ENCODE data around the gene FCHSD2.
"Not testable (repeated sequence)": the region's sequence is repeated elsewhere in the genome, so short reads cannot be mapped to it uniquely, and the experiment has no call there.

FCHSD2 gene

GRCh38 chr11:72918851-72919250, 223.3 kb downstream of the FCHSD2 start:
- no peak for DNase-seq

DNA sequence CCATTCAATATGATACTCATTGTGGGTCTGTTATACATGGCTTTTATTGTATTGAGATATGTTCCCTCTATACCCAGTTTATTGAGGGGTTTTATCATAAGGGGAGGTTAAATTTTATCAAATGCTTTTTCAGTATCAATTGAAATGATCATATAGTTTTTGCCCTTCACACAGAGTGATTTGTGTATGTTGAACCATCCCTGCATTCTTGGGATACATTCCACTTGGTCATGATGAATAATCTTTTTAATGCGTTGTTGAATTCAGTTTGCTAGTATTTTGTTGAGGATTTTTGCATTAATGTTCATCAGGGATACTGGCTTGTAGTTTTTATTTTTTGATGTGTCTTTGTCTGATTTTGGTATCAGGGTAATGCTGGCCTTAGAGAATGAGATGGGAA, 229.9 kb downstream of the FCHSD2 start:
- no peak for DNase-seq

DNA sequence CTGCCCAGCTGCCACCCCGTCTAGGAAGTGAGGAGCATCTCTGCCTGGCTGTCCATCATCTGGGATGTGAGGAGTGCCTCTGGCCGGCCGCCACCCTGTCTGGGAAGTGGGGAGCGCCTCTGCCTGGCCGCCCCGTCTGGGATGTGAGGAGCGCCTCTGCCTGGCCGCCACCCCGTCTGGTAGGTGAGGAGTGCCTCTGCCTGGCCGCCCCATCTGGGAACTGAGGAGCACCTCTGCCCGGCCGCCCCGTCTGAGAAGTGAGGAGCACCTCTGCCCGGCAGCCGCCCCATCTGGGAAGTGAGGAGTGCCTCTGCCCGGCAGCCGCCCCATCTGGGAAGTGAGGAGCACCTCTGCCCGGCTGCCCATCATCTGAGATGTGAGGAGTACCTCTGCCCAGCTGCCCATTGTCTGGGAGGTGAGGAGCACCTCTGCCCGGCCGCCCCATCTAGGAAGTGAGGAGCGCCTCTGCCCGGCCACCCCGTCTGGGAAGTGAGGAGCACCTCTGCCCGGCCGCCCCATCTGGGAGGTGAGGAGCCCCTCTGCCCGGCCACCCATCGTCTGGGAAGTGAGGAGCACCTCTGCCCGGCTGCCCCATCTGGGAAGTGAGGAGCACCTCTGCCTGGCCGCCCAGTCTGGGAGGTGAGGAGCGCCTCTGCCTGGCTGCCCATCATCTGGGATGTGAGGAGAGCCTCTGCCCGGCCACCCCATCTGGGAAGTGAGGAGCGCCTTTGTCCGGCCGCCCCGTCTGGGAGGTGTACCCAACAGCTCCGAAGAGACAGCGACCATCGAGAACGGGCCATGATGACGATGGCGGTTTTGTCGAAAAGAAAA, 232.3 kb downstream of the FCHSD2 start:
- not testable (repeated sequence) for DNase-seq

- no peak for DNase-seq
Measured at GRCh38 chr11:72908032-72908676, 234.0 kb downstream of the FCHSD2 start.

GRCh38 chr11:72904016-72904415, 238.1 kb downstream of the FCHSD2 start:
- DNase-seq = no peak

- DNase-seq = no peak
Measured at GRCh38 chr11:72901374-72901773, 240.7 kb downstream of the FCHSD2 start.

DNA sequence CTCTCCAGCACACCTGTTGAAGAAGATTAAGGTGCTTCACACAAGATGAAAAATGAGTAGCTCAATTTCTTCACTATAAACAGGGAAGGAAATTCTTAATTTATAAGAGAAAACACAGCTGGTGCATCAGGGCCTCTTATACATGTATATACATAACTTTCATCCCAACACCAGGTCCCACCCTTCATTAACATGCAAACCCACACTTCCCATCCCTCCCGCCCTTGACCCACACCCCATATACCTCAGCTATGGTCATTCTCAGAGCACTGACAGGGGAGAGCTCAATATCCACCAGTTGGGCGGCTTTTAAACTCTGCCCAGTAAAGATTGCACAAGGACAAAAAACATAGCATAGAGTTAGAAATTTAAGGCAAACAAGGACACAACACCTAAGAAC, 242.1 kb downstream of the FCHSD2 start:
- DNase-seq = no peak

DNA sequence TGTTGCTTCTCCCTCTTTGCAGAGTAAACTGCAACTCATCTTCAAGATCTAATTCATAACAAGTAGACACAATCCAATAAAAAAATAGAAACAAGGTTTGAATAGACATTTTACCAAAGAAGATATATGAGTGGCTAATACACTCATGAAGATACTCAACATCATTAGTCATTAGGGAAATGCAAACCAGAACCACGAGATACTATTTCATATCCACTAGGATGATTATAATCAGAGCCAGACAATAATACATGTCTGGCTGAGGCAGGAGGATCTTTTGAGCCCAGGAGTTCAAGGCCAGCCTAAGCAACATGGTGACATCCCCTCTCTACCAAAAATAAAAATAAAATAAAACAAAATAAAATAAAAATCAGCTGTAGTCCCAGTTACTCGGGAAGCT, 242.9 kb downstream of the FCHSD2 start:
- DNase-seq = no peak

DNA sequence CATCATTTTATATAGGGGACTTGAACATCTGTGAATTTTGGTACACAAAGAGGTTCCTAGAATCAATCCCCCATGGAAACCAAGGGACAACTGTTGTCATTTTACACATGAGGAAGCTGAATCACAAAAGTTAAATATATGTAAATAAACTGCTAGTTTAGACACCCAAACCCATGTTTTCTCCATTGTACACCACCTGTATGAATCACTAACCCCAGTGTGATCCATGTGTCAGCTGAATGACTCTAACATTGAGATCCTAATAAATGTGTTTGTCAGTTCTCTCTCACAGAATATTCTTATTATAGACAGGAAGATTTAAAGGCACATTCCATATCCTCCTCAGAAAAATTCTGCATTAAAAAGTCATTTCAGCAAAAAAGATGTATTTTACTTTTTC, 244.6 kb downstream of the FCHSD2 start:
- no peak for DNase-seq

DNA sequence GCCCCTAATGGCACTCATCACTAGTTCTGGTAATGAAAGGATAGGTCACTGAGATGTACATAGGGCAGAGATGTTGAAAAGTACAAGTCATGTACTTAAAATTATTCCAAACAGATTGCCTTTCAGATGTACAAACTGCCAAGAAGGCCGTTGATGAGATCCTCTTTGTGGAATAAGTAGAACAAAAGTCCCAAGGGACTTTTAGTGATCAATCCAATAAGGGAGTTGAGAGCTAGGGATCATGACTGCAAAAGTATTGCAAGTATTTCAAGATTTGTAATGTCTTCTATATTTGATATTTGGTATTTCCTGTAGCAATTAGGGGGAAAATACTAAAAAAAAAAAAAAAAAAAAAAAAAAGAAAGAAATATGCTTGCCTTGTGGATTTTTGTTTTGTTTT, 245.7 kb downstream of the FCHSD2 start:
- no peak for DNase-seq

DNA sequence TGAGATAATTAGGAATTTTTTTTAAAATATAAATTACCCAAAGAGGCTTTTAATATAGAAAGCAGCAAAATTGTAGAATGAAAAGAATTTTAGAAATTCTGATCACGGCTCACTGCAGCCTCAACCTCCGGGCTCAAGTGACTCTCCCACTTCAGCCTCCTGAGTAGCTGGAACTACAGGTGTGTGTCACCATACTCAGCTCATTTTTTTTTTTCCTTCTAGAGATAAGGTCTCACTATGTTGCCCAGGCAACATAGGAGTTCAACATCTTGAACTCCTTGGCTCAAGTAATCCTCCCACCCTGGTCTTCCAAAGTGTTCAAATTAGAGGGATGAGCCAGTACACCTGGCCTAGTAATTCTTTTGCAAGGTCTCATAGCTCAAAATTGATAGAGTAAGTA, 251.2 kb downstream of the FCHSD2 start:
- no peak for DNase-seq

- DNase-seq = no peak
Measured at GRCh38 chr11:72886619-72887018, 255.5 kb downstream of the FCHSD2 start.

DNA sequence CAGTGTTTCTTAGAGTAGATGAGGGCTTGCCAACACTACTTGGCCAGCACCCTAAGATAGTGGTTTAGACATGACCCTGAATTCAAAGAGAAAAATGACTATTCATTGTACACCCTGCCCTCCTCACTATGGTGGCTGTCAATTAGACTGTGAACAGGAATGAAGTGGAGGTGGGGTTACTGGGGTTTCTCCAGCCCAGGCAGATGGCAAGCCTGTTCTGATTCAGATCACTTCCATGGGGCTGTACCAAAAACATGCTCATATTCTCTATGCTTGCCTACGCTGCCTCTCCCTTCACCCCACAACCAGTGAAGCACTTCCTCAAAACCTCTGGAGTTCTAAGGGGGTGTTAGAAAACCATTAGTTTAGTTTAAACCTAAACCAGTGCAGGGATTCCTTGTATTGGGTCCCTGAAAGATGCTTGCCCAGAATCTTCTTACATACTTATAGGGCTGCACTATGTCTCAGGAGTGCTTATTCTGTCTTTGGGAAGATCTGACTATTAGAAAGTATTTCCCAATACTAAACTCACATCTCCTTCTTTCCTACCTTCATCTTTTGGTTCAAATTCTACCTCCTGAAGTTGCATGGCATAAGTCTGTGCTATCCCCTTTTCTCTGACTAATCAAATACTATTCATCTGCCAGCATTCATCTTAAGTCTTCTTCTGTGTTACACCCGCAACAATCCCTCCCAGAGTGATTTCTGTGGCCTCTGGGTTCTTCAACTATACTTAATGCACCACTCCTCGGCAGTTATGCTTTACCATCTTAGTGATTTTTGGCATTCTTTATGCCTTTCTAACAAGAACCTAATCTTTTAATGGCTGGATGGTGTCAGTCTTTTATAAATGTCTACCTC, 256.1 kb downstream of the FCHSD2 start:
- no peak for DNase-seq

- no peak for DNase-seq
Measured at GRCh38 chr11:72876147-72876546, 266.0 kb downstream of the FCHSD2 start.

- no peak for DNase-seq
Measured at GRCh38 chr11:72875736-72876135, 266.4 kb downstream of the FCHSD2 start.

GRCh38 chr11:72872012-72872411, 270.1 kb downstream of the FCHSD2 start:
- no peak for DNase-seq

DNA sequence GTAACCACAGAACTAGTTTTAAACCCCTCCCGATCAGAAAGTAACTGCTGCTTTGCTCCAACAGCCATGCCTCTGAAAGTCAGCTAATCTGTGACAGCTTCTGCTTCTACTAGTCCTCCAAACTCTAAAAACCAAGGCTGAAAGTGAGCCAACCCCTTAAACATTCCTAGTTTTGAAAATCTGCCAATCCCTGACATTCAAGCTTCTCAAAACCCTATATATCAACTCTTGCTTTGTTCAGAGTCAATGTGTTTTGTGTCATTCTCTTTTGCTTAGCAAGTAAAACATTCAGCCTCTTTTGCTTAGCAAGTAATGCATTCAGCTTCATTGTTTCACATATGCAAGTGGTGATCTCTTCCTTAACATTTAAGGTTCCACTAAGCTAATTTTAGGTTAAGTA, 271.0 kb downstream of the FCHSD2 start:
- DNase-seq = no peak

- DNase-seq = no peak
Measured at GRCh38 chr11:72869831-72870230, 272.3 kb downstream of the FCHSD2 start.

- no peak for DNase-seq
Measured at GRCh38 chr11:72867970-72868369, 274.1 kb downstream of the FCHSD2 start.

GRCh38 chr11:72864702-72865655, 277.1 kb downstream of the FCHSD2 start:
- DNase-seq = no peak

DNA sequence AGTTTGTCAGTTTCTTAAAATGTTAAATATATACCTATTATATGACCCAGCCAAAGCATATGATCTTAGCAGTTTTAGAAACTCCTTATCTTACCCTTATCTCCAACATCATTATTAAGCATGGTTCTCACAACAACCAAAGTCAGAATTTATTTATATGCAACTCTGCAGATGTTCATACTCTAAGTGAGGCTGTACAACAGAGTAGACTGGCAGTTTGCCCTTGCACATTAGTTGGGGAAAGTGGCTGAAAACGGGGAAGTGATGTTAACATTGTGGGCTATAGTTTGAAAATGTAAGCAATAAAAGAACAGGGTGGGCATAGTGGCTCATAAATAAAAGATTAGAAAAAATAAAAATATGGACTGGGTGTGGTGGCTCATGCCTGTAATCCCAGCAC, 278.2 kb downstream of the FCHSD2 start:
- DNase-seq = no peak

DNA sequence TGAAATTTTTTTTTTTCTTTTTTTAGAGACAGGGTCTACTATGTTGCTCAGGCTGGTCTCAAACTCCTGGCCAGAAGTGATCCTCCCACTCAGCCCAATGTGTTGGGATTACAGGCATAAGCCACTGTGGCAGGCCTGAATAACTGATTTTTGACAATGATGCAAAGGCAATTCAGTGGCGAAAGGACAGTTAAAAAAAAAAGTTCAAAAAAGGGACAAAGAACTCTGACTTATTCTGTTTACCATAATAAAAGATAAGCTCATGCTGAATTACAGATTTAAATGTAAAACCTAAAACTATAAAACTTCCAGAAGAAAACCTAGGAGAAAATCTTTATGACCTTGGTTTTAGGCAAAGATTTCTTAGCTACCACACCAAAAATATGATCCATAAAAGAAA, 279.0 kb downstream of the FCHSD2 start:
- no peak for DNase-seq

All from CD4-positive, alpha-beta T cell treated with Interleukin-6 for 4 hours (primary cell).